ENCODE measurements around the gene MYCBP.

Gene MYCBP

GRCh38 chr1:38819040-38819439 lies 54.1 kb downstream of the MYCBP start:
- DNase-seq: no peak

GRCh38 chr1:38818175-38818976 lies 54.8 kb downstream of the MYCBP start:
- peak; percentile 69 for DNase-seq

DNA sequence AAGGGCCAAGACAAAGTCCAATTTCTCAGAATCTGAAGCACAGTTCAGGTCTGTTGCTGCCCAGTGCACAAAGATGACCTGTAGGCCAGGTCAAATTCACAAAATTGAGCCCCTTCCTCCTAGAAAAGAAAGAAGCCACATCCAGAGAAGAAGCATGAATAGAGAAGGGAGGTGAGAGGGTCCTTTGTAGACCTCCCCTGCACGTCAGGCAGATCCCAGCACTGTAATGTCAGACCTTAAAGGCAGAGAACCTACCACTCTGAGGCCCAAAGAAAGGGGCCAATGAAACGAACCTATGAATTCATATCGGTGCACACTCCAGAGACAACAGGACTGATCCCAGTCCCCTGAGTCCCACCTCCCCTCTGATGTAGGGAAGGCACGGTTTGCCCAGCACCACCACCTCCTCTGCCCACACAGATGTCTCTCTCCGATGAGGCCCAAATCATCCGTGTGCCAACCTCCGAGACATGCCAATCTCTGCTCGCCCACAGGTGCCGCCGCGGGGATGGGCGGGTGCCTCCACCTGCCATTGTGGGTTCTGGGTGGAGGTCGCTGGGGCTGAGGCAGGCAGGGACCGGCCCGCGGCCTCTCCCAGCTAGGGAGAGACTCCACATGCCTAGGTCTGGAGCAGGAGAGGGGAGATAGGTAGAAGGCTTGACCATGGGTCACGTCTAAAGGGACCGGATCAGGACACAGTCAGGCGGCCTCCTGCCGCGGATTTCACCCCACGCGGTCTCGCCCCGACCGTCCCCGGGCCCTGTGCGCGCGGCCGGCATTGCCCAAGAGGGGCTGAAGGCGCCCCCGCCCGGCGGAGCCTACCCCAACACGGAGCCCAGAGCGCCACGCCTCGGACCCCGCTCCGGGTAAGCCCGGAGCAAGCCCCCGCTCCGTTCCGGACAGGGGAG lies 55.6 kb downstream of the MYCBP start:
- DNase-seq: no peak

GRCh38 chr1:38815903-38816627 lies 57.1 kb downstream of the MYCBP start:
- peak; percentile 78 for DNase-seq

- DNase-seq: no peak
Observed at GRCh38 chr1:38814984-38815464, 58.1 kb downstream of the MYCBP start.

DNA sequence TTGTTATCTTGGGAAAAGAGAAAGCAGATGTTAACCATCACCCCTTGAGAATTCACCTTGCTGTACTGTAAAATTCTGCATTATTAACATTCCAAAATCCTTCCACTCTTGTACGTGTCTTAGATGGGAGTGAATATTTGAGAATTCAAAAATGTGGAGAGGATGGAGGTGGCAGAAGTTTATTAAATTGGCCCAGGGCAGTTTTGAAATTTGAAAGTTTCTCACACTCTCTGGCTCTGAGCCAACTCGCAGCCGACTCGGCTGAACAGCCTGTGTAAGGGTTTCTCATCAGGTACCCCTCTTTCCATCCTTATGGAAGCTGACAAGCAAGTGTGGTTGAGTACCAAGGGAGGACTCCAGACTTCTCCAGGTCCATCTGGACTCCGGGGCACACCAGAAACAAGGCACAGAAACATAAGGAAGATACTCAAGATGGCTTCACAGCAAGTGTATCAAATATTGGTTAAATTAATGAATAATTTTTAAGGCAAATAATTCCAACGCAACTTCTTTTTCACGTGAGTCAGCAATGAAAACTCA lies 58.6 kb downstream of the MYCBP start:
- no peak for DNase-seq

DNA sequence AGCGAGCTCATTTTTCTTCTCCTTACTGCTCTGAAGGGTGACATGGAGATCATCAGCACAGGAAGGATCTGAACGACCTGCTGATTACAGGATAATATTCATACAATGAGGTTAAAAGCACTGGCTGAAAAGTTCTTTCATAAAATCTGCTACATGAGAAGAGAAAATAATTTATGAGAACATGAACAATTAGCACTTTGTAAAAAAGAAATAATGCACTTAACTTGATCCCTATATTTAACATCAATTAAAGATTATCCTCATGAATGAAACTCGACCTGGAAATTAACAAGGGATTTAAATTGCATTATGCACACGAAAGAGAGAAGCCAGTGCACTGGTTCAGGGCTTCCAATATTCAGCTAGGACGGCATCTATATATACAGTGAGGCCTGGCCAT lies 60.2 kb downstream of the MYCBP start:
- DNase-seq: peak; percentile 24

Measured in NCI-H82 (cell line).